Right lobe of liver (tissue), 6 donors: ENCODE results near the gene CST9. TPM values are rescaled to one million over a fixed set of nuclear protein-coding genes. Genes with fewer than 3 reads are reported as not detected.

Experiments used
- ATAC-seq, 4 donors: fragments of 200-7000 bp; cut with Tn5 transposase; one replicate each; pipeline ENCODE4 v1.9.1; 2020; ENCODE audit warnings: mild to moderate bottlenecking in 4 of 4, moderate library complexity in 4 of 4
- DNase-seq, 3 donors: peaks; one replicate each; pipeline ENCODE4 v3.0.0-alpha.2; 2020
- H3K27ac ChIP-seq, 3 donors: fragments of 200-600 bp; one replicate each; pipeline ENCODE4 v1.8.0; 2022
- H3K27me3 ChIP-seq, 2 donors: fragments of 200-600 bp; one replicate each; pipeline ENCODE4 v1.8.0; 2022
- H3K36me3 ChIP-seq, 4 donors: fragments of 200-600 bp; sonication (generic) in 1 of 4; one replicate each; pipeline versions ENCODE4 v1.5.1 to v1.8.0; 2017 to 2022; ENCODE audit warnings: control low read depth in 1 of 4
- H3K4me1 ChIP-seq, 4 donors: fragments of 200-600 bp; sonication (generic) in 1 of 4; one replicate each; pipeline versions ENCODE4 v1.5.1 to v1.8.0; 2017 to 2022; ENCODE audit warnings: control low read depth in 1 of 4
- H3K4me3 ChIP-seq, 3 donors: fragments of 200-600 bp; one replicate each; pipeline ENCODE4 v1.8.0; 2022
- H3K9me3 ChIP-seq, 4 donors: fragments of 200-600 bp; sonication (generic) in 1 of 4; one replicate each; pipeline versions ENCODE4 v1.5.1 to v1.8.0; 2017 to 2022; ENCODE audit warnings: control low read depth in 1 of 4
- POLR2A ChIP-seq: fragments of 450-650 bp; IDR thresholded peaks from one replicate; pipeline ENCODE4 v1.6.1; 2017; ENCODE audit warnings: antibody characterized with exemption, mild to moderate bottlenecking
- WGBS: methylation state at CpG from one replicate; pipeline ENCODE4 v1.1.6; 2018; ENCODE audit warnings: low coverage, low lambda C conversion rate; ENCODE audit not compliant: insufficient coverage; ENCODE audit errors: missing lambda C conversion rate; 5-methylcytosine and 5-hydroxymethylcytosine counted together
- intact Hi-C, 2 donors: fragments of 100-400 bp; cut with DNase I; formaldehyde crosslinking; loops; one replicate each; pipeline versions ENCODE4 v1.11.2 to v1.14.1; 2022
- total RNA-seq, 6 experiments: library from RNA; depleted of rRNA in 2 of 6; stranded (reverse); fragments of >200 nt in 2 of 6; fragmentation: NEBNext Ultra II Directional in 3 of 6; extraction: Animal tissue kit (Norgen Biotek cat#: 25700) in 3 of 6; gene quantifications; one replicate each; pipeline versions ENCODE4 v1.1.0 to v1.2.4, GENCODE V29; 2016 to 2023
- TF ChIP-seq, protein P1 (sequence below), 4 donors: fragments of 200-600 bp in 3 of 4; fragments of 450-650 bp in 1 of 4; IDR thresholded peaks; one replicate each; pipeline versions ENCODE4 v1.5.1 to v1.8.0; 2016 to 2022; ENCODE audit warnings: antibody characterized with exemption in 4 of 4, mild to moderate bottlenecking in 2 of 4
- donor health status: DM: no; HTN: yes; CAD: no.
- donor health status: DM: no; HTN: no; CAD: no.
- donor health status: DM: no; HTN: no; CAD: no.
- donor health status: DM: no; HTN: yes; CAD: no.
- donor health status: DM: no; HTN: yes; CAD: no.

CST9 gene
- total RNA-seq, 6 experiments from 2014 or later: not detected

DNA sequence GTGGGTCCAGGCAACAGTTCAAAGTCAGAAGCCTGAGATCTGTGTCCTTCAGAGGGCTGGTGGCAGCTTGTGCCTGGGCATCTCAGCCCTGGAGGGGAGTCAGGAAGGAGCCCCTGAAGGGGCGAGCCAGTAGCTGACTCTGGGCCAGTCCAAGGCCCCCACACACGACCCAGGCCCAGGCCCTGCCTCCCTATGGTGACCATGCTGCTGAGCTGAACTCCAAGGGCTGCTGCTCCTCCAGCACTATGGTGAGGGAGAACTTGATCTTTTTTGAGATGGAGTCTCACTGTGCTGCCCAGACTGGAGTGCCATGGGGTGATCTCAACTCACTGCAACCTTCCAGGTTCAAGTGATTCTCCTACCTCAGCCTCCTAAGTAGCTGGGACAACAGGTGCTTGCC, 47.2 kb upstream of the CST9 start:
- H3K36me3 ChIP-seq: no peaks in the 10 kb centered on the region
- H3K27me3 ChIP-seq: no peaks in the 10 kb centered on the region
- no peak for DNase-seq
- H3K4me1 ChIP-seq: no peaks in the 10 kb centered on the region
- H3K27ac ChIP-seq: no peak overlapping the region
- no CpG with 5 or more reads among the region's 2 CpGs for WGBS
- ATAC-seq: no peak
- H3K9me3 ChIP-seq: no peaks in the 10 kb centered on the region
- H3K4me3 ChIP-seq: no peak overlapping the region
- no peak for TF ChIP-seq POLR2A
- TF ChIP-seq, protein P1, sequence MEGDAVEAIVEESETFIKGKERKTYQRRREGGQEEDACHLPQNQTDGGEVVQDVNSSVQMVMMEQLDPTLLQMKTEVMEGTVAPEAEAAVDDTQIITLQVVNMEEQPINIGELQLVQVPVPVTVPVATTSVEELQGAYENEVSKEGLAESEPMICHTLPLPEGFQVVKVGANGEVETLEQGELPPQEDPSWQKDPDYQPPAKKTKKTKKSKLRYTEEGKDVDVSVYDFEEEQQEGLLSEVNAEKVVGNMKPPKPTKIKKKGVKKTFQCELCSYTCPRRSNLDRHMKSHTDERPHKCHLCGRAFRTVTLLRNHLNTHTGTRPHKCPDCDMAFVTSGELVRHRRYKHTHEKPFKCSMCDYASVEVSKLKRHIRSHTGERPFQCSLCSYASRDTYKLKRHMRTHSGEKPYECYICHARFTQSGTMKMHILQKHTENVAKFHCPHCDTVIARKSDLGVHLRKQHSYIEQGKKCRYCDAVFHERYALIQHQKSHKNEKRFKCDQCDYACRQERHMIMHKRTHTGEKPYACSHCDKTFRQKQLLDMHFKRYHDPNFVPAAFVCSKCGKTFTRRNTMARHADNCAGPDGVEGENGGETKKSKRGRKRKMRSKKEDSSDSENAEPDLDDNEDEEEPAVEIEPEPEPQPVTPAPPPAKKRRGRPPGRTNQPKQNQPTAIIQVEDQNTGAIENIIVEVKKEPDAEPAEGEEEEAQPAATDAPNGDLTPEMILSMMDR (IDR thresholded peaks at IDR 0.05): no peak
- intact Hi-C loops: no loop called here

DNA sequence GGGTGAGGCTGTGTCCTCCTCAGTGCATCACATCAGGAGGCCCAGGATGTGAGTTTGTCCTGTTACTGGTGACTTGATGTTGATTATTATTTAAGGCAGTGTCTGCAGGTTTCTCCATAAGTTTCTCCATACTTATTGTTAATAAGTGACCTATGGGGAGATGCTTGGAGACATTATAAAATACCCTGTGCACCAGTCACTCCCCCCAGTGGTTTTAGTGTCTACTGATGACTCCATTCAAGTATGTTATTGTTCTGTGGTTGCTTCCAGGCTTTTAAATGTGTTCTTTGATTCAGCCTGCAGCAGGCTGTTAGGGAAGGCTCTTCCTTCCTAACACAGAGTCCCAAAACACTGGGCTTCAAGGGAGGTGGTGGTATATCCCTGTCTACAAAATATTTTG, 46.7 kb upstream of the CST9 start:
- no peaks in the 10 kb centered on the region for H3K27me3 ChIP-seq
- ATAC-seq (no peak), DNase-seq (no peak)
- intact Hi-C loops: no loop called here
- H3K36me3 ChIP-seq: no peaks in the 10 kb centered on the region
- no peaks in the 10 kb centered on the region for H3K4me1 ChIP-seq
- TF ChIP-seq POLR2A: no peak
- TF ChIP-seq, protein P1 (IDR thresholded peaks at IDR 0.05): no peak
- no peaks in the 10 kb centered on the region for H3K9me3 ChIP-seq
- H3K4me3 ChIP-seq: no peak overlapping the region
- H3K27ac ChIP-seq: no peak overlapping the region

DNA sequence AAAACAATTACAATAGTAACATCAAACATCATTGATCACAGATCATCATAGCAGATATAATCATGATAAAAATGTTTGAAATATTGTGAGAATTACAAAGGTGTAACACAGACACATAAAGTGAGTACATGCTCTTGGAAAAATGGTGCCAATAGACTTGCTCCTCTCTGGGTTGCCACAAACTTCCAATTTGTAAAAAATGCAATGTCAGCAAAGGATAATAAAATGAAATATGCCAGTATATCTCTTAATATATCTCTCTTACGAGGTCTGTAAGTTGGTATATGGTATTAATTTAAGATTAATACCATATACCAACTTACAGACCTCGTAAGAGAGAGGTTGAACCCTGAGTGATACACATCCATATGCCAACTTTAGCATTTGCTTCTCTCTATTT, 45.4 kb upstream of the CST9 start:
- intact Hi-C loops: no loop called here
- H3K27me3 ChIP-seq: no peaks in the 10 kb centered on the region
- TF ChIP-seq POLR2A: no peak
- TF ChIP-seq, protein P1 (IDR thresholded peaks at IDR 0.05): no peak
- ATAC-seq (no peak), DNase-seq (no peak)
- H3K4me1 ChIP-seq: no peaks in the 10 kb centered on the region
- 78% methylated on average over 2 of the region's 2 CpGs for WGBS
- H3K36me3 ChIP-seq: no peaks in the 10 kb centered on the region
- no peaks in the 10 kb centered on the region for H3K9me3 ChIP-seq
- H3K4me3 ChIP-seq: no peak overlapping the region
- H3K27ac ChIP-seq: no peak overlapping the region

DNA sequence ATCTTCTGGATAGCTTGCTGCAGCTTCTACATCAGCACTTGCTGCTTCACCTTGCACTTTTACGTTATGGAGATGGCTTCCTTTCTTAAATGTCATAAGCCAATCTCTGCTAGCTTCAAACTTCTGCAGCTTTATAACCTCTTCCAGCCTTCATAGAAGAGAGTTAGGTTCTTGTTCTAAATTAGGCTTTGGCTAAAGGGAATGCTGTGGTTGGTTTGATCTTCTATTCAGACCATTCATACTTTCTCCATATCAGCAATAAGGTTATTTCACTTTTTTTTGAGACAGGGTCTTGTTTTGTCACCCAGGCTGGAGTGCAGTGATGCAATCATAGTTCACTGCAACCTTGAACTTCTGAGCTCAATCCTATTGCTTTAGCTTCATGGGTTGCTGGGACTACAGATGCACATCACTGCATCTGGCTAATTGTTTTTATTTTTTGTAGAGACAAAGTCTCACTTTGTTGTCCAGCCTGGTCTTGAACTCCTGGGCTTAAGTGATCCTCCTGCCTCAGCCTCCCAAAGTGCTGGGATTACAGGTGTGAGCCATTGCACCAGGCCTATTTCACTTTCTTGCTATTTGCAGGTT, 44.2 kb upstream of the CST9 start:
- ATAC-seq (no peak), DNase-seq (no peak)
- Histone ChIP-seq H3K9me3 (no peaks in the 10 kb centered on the region), H3K36me3 (no peaks in the 10 kb centered on the region), H3K27me3 (no peaks in the 10 kb centered on the region), H3K4me1 (no peaks in the 10 kb centered on the region), H3K4me3 (no peak overlapping the region), H3K27ac (no peak overlapping the region)
- no peak for TF ChIP-seq POLR2A
- TF ChIP-seq, protein P1 (IDR thresholded peaks at IDR 0.05): no peak
- WGBS: 64% methylated on average over 1 of the region's 1 CpG
- intact Hi-C loops: no loop called here

DNA sequence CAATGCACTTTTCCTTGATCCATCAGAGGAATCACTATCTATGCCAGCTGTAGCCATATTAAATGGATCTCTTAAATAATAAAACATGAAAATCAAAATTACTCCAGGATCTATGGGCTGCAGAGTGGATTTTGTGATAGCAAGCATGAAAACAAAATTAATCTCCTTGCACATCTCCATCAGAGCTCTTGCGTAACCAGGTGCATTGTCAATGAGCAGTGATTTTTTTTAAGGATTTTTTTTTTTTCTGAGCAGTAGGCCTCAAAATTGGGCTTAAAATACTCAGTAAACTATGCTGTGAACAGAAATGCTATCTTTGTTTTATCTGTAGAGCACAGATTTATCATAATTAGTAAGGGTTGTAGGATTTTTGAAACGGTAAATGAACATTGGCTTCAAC, 43.5 kb upstream of the CST9 start:
- H3K27ac ChIP-seq: no peak overlapping the region
- ATAC-seq: no peak
- H3K36me3 ChIP-seq: no peaks in the 10 kb centered on the region
- no peak overlapping the region for H3K4me3 ChIP-seq
- intact Hi-C loops: no loop called here
- H3K9me3 ChIP-seq: no peaks in the 10 kb centered on the region
- 88% methylated on average over 2 of the region's 2 CpGs for WGBS
- H3K4me1 ChIP-seq: no peaks in the 10 kb centered on the region
- no peak for DNase-seq
- H3K27me3 ChIP-seq: no peaks in the 10 kb centered on the region
- TF ChIP-seq, protein P1 (IDR thresholded peaks at IDR 0.05): no peak
- TF ChIP-seq POLR2A: no peak
